HepG2 (cell line): ENCODE measurements around the gene NDUFS2. TPM values are rescaled to one million over a fixed set of nuclear protein-coding genes. Genes with fewer than 3 reads are reported as not detected.

Source experiments
- ARHGAP35 ChIP-seq: sonication (generic); formaldehyde crosslinking; IDR thresholded peaks from 2 replicates; pipeline ENCODE4 v1.9.0; 2022; ENCODE audit warnings: mild to moderate bottlenecking, inconsistent platforms, moderate library complexity, missing genetic modification reagents, borderline replicate concordance
- DPF2 ChIP-seq: sonication (generic); formaldehyde crosslinking; IDR thresholded peaks from 2 replicates; pipeline ENCODE4 v1.4.0; 2020; ENCODE audit warnings: mild to moderate bottlenecking, low read depth, missing genetic modification reagents, borderline replicate concordance
- MLXIP ChIP-seq: sonication (generic); formaldehyde crosslinking; IDR thresholded peaks from 2 replicates; pipeline ENCODE4 v1.9.0; 2021; ENCODE audit warnings: missing genetic modification reagents, borderline replicate concordance
- NKX3-1 ChIP-seq: sonication (generic); formaldehyde crosslinking; IDR thresholded peaks from 2 replicates; pipeline ENCODE4 v1.5.0; 2020; ENCODE audit warnings: missing genetic modification reagents
- NONO ChIP-seq, 2 experiments: fragments of 450-650 bp in 1 of 2; sonication (generic) in 1 of 2; formaldehyde crosslinking in 1 of 2; IDR thresholded peaks in 1 of 2; conservative IDR thresholded peaks in 1 of 2; 2 replicates each; pipeline versions ENCODE4 v1.6.1 to v1.8.0; 2017 to 2022; ENCODE audit warnings: mild to moderate bottlenecking in 1 of 2, missing genetic modification reagents in 1 of 2, moderate library complexity in 1 of 2
- PAXIP1 ChIP-seq: sonication (generic); formaldehyde crosslinking; conservative IDR thresholded peaks from 2 replicates; pipeline ENCODE4 v1.4.0; 2020; ENCODE audit warnings: mild to moderate bottlenecking, missing genetic modification reagents, moderate library complexity
- PRPF4 ChIP-seq: fragments of 200-400 bp; formaldehyde crosslinking; IDR thresholded peaks from 2 replicates; pipeline ENCODE4 v1.6.1; 2016; ENCODE audit warnings: low read length, low read depth; ENCODE audit not compliant: poor library complexity, severe bottlenecking
- SNAI1 ChIP-seq: sonication (generic); formaldehyde crosslinking; IDR thresholded peaks from 2 replicates; pipeline ENCODE4 v1.5.0; 2020; ENCODE audit warnings: mild to moderate bottlenecking, missing genetic modification reagents, borderline replicate concordance
- THAP7 ChIP-seq: sonication (generic); formaldehyde crosslinking; IDR thresholded peaks from 2 replicates; pipeline ENCODE4 v1.8.1; 2023; ENCODE audit warnings: mild to moderate bottlenecking, missing genetic modification reagents
- ZNF317 ChIP-seq: sonication (generic); formaldehyde crosslinking; IDR thresholded peaks from 2 replicates; pipeline ENCODE4 v1.5.0; 2020; ENCODE audit warnings: mild to moderate bottlenecking, missing genetic modification reagents
- ZNF326 ChIP-seq: sonication (generic); formaldehyde crosslinking; IDR thresholded peaks from 2 replicates; pipeline ENCODE4 v1.4.0; 2020; ENCODE audit warnings: missing genetic modification reagents, borderline replicate concordance
- ZNF598 ChIP-seq: sonication (generic); formaldehyde crosslinking; IDR thresholded peaks from 2 replicates; pipeline ENCODE4 v1.5.1; 2020; ENCODE audit warnings: mild to moderate bottlenecking, missing genetic modification reagents, borderline replicate concordance
- ZNF776 ChIP-seq: sonication (generic); formaldehyde crosslinking; IDR thresholded peaks from 2 replicates; pipeline ENCODE4 v1.4.0; 2020; ENCODE audit warnings: mild to moderate bottlenecking, missing genetic modification reagents
- ZNF777 ChIP-seq: sonication (generic); formaldehyde crosslinking; IDR thresholded peaks from 2 replicates; pipeline ENCODE4 v1.4.0; 2020; ENCODE audit warnings: missing genetic modification reagents
- polyA plus RNA-seq, 8 experiments: library from polyadenylated mRNA; depleted of rRNA in 3 of 8; stranded (reverse) in 7 of 8; unstranded in 1 of 8; fragments of >200 nt; fragmentation: Illumina TruSeq in 4 of 8; extraction: Trizol in 4 of 8; gene quantifications; 2 replicates each; pipeline versions ENCODE4 v1.2.1 to v1.2.3, GENCODE V29; 2011 to 2016; ENCODE audit warnings: low read depth in 4 of 8, missing spikeins in 1 of 8, mixed read lengths in 1 of 8; ENCODE audit not compliant: insufficient read depth in 1 of 8
- total RNA-seq, 5 experiments: library from RNA; depleted of rRNA; stranded (reverse); fragments of >200 nt; fragmentation: Illumina TruSeq; extraction: Trizol; gene quantifications; 2 replicates each; pipeline ENCODE4 v1.2.3, GENCODE V29; 2016; ENCODE audit warnings: low read depth in 1 of 5
- TF ChIP-seq, protein P1 (sequence below): IDR thresholded peaks from 2 replicates; pipeline ENCODE4 v1.6.1; 2012; ENCODE audit warnings: low read depth, low read length, improper control_type of control experiment
- TF ChIP-seq, protein P2 (sequence below): sonication (generic); formaldehyde crosslinking; IDR thresholded peaks from 2 replicates; pipeline ENCODE4 v1.4.0; 2020; ENCODE audit warnings: missing genetic modification reagents, low read depth, mild to moderate bottlenecking, borderline replicate concordance

The NDUFS2 gene
- total and polyA plus RNA-seq, 2 of the 13 experiments (the other 11 are each of a cell fraction or from before 2014, with no cell fraction given), result 89.9 to 118 TPM

DNA sequence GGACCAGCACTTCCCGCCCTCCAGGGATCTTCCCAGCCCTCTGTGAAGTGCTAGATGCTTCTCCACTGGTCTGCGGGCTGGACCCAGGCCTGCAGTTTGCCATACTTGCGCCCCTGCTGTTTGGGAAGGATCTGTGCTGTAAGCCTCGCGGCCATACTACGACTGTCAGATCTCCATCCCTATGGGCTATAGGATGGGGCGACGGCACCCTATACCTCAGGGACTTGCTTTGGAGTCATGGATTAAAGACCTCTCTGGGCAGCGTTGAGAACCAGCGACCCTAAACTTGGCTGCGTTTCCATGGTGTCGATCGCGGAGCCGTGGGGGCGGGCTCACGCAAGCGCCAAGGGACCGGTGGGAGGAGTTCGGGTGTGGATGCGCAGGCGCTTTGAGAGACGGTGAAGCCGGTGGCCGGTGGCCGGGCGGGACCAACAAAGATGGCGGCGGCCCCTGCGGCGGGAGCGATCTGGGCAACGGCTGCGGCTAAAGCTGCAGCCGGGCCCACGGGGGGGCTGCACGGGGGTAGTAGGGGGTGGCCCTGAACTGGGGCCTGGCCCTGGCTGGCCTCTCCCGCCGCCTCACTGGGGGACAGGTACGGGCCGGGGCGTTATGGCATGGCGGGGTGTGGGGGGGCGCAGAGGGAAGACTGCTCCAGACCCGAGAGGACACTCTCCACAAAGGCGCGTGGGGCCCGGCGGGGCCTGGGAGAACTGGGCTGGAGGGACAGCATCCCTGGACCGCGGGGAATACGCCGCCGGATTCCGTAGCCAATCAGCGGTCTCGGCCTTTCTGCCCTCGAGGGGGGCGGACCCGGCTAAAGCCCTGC is 42.9 kb upstream of the NDUFS2 start, which contains the start of gene USP21 (continued):
- no peak for TF ChIP-seq MLXIP (CRISPR knock-in tag)
- TF ChIP-seq PAXIP1 (CRISPR knock-in tag), result peak; percentile 26; the same call in 1 of the 2 replicates
- TF ChIP-seq ZNF326, result no peak
- TF ChIP-seq DPF2 (CRISPR knock-in tag), result no peak
- TF ChIP-seq NKX3-1, result no peak
- TF ChIP-seq, protein P1, sequence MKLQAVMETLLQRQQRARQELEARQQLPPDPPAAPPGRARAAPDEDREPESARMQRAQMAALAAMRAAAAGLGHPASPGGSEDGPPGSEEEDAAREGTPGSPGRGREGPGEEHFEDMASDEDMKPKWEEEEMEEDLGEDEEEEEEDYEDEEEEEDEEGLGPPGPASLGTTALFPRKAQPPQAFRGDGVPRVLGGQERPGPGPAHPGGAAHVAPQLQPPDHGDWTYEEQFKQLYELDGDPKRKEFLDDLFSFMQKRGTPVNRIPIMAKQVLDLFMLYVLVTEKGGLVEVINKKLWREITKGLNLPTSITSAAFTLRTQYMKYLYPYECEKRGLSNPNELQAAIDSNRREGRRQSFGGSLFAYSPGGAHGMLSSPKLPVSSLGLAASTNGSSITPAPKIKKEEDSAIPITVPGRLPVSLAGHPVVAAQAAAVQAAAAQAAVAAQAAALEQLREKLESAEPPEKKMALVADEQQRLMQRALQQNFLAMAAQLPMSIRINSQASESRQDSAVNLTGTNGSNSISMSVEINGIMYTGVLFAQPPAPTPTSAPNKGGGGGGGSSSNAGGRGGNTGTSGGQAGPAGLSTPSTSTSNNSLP, result no peak
- TF ChIP-seq PRPF4, result no peak
- no peak for TF ChIP-seq THAP7 (CRISPR knock-in tag)
- TF ChIP-seq, protein P2, sequence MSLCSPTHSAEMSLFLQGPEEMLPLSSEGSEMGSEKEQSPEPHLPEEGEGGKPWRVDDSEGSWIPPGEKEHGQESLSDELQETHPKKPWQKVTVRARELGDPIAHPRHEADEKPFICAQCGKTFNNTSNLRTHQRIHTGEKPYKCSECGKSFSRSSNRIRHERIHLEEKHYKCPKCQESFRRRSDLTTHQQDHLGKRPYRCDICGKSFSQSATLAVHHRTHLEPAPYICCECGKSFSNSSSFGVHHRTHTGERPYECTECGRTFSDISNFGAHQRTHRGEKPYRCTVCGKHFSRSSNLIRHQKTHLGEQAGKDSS (CRISPR knock-in tag), result no peak
- no peak for TF ChIP-seq SNAI1
- TF ChIP-seq ZNF598 (CRISPR knock-in tag), result peak; percentile 44; the same call in 1 of the 2 replicates
- no peak for TF ChIP-seq ZNF317 (CRISPR knock-in tag)
- no peak for TF ChIP-seq NONO (IDR thresholded peaks at IDR 0.05)
- no peak; the same call in 1 of the 2 replicates for TF ChIP-seq NONO (CRISPR knock-in tag; conservative IDR thresholded peaks at IDR 0.05)
- 0 out of 2 replicates have a peak, but pooled peaks have one; percentile 36 for TF ChIP-seq ZNF776 (CRISPR knock-in tag)
- no peak for TF ChIP-seq ARHGAP35 (CRISPR knock-in tag)
- TF ChIP-seq ZNF777 (CRISPR knock-in tag), result no peak
